IPS-20b (cell line): ENCODE data around the gene PRKCE.

Source experiments
- H3K27ac ChIP-seq: one replicate; pipeline ENCODE4 v1.5.1; 2013; ENCODE audit warnings: low read length
- H3K27me3 ChIP-seq: 2 replicates; pipeline ENCODE4 v1.6.1; 2013; ENCODE audit warnings: mild to moderate bottlenecking, low read length, inconsistent platforms; ENCODE audit not compliant: insufficient read depth
- H3K36me3 ChIP-seq: 2 replicates; pipeline ENCODE4 v1.6.1; 2013; ENCODE audit warnings: low read depth, mild to moderate bottlenecking, inconsistent platforms, low read length, moderate library complexity; ENCODE audit not compliant: insufficient read depth
- H3K4me1 ChIP-seq: 2 replicates; pipeline ENCODE4 v1.6.1; 2013; ENCODE audit warnings: mild to moderate bottlenecking, control low read depth, inconsistent platforms, low read length, moderate library complexity; ENCODE audit not compliant: insufficient read depth
- H3K4me3 ChIP-seq: 2 replicates; pipeline ENCODE4 v1.5.1; 2013; ENCODE audit warnings: mild to moderate bottlenecking, low read length, inconsistent platforms
- H3K9ac ChIP-seq: 2 replicates; pipeline ENCODE4 v1.6.1; 2013; ENCODE audit warnings: low read depth, mild to moderate bottlenecking, inconsistent platforms, low read length, moderate library complexity
- H3K9me3 ChIP-seq: 2 replicates; pipeline ENCODE4 v1.6.1; 2013; ENCODE audit warnings: mild to moderate bottlenecking, low read depth, low read length, inconsistent platforms; ENCODE audit not compliant: insufficient read depth

The PRKCE gene

DNA sequence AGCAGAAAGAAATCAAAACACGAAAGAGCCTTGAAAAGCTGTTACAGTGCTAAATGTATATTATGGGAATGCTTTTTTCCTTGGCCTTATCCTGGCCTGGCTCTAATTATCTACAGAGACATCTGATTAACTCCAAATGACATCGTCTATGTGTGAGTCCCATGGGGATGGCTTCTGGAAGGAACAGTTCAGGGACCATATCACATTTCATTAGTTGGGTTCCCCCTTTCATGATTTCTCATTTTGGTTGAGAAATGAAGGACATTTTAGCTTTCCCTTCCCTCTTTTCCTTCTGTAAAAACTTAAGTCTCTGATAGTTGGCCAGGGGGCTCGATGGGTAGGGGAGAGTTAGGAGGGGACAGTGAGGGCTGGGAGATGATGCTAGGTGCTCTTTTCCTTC lies 116.7 kb downstream of the PRKCE start:
- Histone ChIP-seq H3K27me3 (no peaks in the 10 kb centered on the region), H3K4me1 (0 out of 2 replicates have a peak, but pooled peaks cover 3% of the 10 kb centered on the region), H3K9ac (no peak overlapping the region), H3K36me3 (no peaks in the 10 kb centered on the region), H3K4me3 (no peak overlapping the region), H3K27ac (no peak overlapping the region), H3K9me3 (no peaks in the 10 kb centered on the region)

DNA sequence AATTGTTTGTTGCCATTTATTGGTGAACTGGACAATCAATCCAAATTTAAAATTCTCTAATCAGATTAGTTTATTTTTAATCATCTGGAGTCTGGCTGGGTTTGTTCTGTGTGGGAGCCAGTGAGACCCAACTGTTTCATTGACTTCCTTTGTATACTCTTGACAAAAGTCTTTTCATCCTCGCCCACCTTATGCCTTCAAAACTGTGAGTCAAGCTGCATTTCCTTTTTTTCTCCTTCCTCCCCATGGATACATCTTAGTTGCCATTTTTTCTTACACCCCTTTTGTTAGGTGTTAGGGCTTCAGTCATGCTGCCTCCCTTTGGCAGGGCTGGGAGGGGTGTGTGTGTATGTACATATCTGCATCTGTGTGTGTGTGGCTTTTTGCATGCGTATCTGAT lies 117.6 kb downstream of the PRKCE start:
- Histone ChIP-seq H3K4me3 (no peak overlapping the region), H3K9ac (no peak overlapping the region), H3K27ac (no peak overlapping the region), H3K27me3 (no peaks in the 10 kb centered on the region), H3K9me3 (no peaks in the 10 kb centered on the region), H3K36me3 (no peaks in the 10 kb centered on the region), H3K4me1 (0 out of 2 replicates have a peak, but pooled peaks cover 3% of the 10 kb centered on the region)

DNA sequence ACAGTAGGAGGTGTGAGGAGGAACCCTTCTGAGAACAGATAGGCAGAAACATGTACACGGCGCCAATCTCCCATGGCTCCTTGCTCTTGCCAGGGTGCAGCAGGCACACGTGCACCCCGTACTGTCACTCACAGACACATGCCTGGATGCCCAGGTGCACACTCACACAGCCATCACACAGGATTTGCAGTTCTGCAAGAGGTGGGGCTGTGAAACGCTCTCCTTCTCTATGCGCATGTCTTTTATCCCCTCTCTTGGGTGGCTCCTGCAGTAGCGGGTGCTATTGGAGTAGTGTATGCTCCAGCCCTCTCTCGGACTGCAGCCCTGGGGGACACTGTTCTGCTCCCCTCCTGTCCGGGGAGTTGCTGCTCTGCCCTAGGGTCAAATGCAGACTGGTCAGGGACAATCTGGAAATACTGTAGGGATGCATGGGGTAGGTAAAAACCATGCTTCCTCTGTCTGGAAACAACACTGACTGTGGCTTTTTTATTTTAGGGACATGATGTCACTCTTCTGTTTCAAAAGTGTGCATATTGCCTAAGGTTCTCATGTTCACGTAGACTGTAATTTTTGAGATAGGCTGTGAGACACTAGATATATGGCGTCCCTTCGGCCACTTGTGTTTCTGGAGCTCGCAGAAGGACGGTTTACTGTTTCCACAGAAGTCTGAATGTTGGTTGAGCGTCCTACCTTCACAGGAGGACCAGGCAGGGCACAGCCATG lies 118.5 kb downstream of the PRKCE start:
- Histone ChIP-seq H3K9me3 (no peaks in the 10 kb centered on the region), H3K36me3 (no peaks in the 10 kb centered on the region), H3K27me3 (no peaks in the 10 kb centered on the region), H3K27ac (no peak overlapping the region), H3K4me1 (0 out of 2 replicates have a peak, but pooled peaks cover 3% of the 10 kb centered on the region), H3K4me3 (no peak overlapping the region), H3K9ac (no peak overlapping the region)

DNA sequence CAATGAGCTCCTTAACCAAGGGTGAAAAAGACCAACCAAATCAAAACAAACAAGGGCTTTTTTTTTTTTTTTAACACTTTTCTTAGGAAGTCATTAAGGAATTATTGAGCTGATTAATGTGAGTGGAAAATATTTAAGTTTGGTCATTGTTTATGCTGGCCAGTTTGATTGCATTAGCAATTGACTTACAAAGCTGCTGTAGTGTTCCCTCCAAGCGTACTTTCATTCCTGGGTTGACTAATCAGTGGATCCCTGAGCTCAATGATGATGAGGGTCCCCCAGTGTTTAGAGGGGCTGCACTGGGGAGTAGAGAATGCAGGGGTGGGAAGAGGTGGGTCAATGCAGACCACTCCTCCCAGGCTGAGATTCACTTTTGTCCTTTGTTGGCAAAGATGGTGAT lies 119.3 kb downstream of the PRKCE start:
- Histone ChIP-seq H3K27ac (no peak overlapping the region), H3K9me3 (no peaks in the 10 kb centered on the region), H3K9ac (no peak overlapping the region), H3K36me3 (no peaks in the 10 kb centered on the region), H3K27me3 (no peaks in the 10 kb centered on the region), H3K4me1 (0 out of 2 replicates have a peak, but pooled peaks cover 3% of the 10 kb centered on the region), H3K4me3 (no peak overlapping the region)

DNA sequence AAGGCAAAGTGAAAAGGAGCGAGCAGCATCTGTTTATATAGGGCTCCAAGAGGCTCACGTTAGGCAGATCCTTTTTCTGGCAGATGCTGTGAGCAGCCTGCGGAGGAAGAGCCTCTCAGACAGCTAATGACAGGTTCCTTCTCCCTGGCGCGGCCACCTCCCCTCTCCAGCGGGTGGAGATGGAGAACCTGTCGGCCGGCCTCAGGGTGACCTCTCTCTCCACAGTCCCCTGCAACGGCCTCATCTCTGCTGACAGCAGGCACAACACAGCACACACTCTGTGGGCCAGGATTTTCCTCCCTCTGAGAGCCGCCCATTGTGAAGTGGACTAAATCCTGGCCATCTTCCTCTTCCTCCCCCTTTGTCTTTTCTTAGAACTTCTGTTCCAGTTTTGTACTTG lies 119.8 kb downstream of the PRKCE start:
- Histone ChIP-seq H3K27me3 (no peaks in the 10 kb centered on the region), H3K4me3 (no peak overlapping the region), H3K9me3 (no peaks in the 10 kb centered on the region), H3K27ac (no peak overlapping the region), H3K9ac (no peak overlapping the region), H3K4me1 (0 out of 2 replicates have a peak, but pooled peaks cover 3% of the 10 kb centered on the region), H3K36me3 (no peaks in the 10 kb centered on the region)

DNA sequence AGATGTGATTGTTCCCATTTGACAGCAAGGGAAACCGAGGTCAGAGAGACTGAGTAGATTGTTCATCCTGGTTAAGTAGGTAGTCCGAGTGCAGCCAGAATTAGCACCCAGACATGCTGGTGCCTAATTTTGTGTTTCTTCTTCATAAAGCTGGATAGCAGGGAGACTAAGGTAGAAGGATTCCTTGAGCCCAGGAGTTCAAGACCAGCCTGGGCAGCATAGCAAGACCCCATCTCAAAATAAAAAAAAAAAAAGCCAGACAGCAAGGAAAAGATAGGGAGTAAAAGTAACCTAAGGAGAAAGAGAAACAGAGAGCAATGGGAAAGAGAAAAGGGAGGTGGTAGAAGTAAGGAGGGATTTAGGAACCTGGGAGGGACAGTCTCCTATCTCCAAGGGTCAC lies 120.6 kb downstream of the PRKCE start:
- H3K4me1 ChIP-seq = 0 out of 2 replicates have a peak, but pooled peaks cover 3% of the 10 kb centered on the region
- H3K9ac ChIP-seq = no peak overlapping the region
- no peaks in the 10 kb centered on the region for H3K9me3 ChIP-seq
- no peaks in the 10 kb centered on the region for H3K36me3 ChIP-seq
- no peak overlapping the region for H3K27ac ChIP-seq
- no peaks in the 10 kb centered on the region for H3K27me3 ChIP-seq
- no peak overlapping the region for H3K4me3 ChIP-seq

DNA sequence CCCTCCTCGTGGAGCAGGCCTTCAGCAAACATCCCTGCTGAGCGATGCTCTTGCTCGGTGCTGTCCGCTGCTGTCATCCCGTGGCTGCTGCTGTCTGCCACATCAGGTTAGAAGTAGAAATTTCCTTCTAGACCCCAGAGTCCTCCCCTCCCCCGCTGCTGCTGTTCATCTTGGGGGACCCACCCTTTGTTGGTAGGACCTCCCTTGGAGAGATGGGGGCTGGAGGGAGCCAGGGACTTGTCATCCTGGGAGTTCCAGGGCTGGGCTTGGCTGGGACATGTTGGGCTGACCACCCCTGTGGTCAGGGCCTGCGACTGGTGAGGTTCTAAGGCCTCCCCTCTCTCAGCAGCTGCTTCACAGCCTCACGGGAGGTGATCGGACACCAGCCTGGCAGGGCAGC lies 122.4 kb downstream of the PRKCE start:
- H3K9ac ChIP-seq = no peak overlapping the region
- H3K36me3 ChIP-seq = no peaks in the 10 kb centered on the region
- H3K27ac ChIP-seq = no peak overlapping the region
- no peak overlapping the region for H3K4me3 ChIP-seq
- H3K27me3 ChIP-seq = no peaks in the 10 kb centered on the region
- H3K4me1 ChIP-seq = 0 out of 2 replicates have a peak, but pooled peaks cover 3% of the 10 kb centered on the region
- no peaks in the 10 kb centered on the region for H3K9me3 ChIP-seq

DNA sequence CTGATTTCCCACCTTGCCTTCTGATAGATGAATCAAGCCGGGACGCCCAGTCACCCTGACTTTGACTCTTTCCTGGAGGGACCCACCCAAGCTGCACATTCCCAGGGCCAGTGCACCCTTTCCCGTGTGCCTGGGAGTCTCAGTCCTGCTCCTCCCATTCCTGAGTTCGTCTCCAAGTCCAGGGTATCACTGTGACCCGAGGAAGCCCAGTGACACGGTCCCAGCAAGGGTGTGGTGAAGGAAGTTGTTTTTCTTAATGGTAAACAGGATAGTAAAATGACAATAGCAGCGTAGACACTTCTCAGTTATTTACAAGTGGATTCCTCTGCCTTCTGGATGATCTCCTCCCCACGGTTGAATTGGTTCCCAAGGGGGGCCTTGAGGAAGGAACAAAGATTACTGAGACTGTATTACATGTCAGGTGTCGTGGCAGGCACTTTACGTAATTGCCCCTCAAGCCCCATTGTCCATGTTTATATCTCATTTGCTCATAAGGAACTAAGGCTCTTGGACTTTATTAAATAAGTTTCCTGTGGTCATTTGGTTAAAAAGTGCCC lies 123.3 kb downstream of the PRKCE start:
- no peak overlapping the region for H3K9ac ChIP-seq
- H3K4me1 ChIP-seq = 0 out of 2 replicates have a peak, but pooled peaks cover 3% of the 10 kb centered on the region
- no peaks in the 10 kb centered on the region for H3K27me3 ChIP-seq
- no peaks in the 10 kb centered on the region for H3K9me3 ChIP-seq
- H3K4me3 ChIP-seq = no peak overlapping the region
- H3K36me3 ChIP-seq = no peaks in the 10 kb centered on the region
- H3K27ac ChIP-seq = no peak overlapping the region

DNA sequence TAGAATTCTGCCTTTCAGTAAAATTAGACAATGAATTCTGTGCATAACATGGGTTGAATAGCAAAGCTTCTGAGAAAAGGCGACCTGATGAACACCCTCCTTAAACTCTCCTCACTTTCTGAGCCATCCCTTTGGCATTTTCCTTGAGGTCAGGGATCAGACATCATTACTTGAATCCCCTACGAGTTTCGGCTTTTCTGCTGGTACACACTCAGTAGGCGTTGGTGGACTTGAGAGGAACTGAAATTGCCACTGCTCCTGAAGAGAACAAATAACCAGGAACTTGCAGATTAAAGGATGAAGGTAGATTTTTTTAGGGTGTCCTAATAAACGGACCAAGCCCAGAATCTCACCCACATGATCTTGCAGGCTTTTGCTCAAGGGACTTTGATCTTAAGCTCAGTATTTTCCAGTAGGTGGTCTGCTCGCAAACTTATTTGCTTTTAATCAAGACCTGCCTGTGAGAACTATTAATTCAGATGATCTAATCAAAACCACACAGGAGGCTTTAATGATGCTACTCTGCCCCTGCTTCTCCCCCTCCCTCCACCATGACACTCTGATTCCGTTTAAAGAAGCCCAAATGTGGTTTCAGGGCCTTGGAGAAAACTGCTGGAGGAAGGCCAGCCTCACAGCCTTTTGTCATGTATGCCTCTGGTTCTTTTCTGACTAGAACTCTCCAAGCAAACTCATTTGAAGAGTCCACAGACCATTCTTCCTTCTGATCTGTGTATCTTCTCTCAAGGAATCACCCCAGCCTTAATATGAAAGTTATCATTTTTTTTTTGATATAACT lies 124.9 kb downstream of the PRKCE start:
- Histone ChIP-seq H3K36me3 (no peaks in the 10 kb centered on the region), H3K4me3 (no peak overlapping the region), H3K27ac (no peak overlapping the region), H3K4me1 (no peaks in the 10 kb centered on the region), H3K9me3 (no peaks in the 10 kb centered on the region), H3K27me3 (no peaks in the 10 kb centered on the region), H3K9ac (no peak overlapping the region)

DNA sequence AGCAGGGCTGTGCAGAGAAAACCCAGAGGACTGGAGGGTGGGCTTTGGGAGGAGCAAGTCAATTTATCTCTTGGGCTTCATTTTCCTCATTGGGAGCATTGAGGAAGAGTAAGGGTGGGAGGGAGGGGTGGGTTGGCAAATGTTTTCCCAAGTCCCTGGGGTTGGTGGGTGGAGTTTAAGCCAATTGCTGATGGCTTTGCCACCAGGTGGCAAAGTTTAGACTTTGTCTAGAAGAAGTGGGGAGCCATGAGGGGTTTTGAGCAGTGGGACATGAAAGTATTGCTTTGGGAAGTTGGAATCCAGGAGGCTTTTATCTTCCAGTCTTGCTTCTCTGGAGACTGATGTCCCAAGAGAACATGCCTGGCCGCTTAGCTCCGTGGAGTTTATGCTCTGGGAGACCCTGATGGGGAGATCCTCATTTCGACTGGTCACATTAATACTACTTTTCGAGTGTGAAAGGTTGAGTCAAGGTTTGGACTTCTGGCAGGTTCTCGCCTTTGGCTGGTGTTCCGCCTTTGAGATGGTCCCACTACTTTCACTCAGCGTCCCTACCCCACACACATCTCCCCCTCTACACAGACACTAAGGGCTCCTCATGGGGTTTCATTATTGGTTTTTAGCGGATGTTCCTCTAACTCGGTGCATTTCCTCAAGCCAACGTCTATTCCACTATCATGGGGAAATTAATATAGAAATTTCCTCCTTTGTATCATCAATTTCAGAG lies 126.7 kb downstream of the PRKCE start:
- H3K36me3 ChIP-seq = no peaks in the 10 kb centered on the region
- no peak overlapping the region for H3K4me3 ChIP-seq
- H3K9ac ChIP-seq = no peak overlapping the region
- no peaks in the 10 kb centered on the region for H3K27me3 ChIP-seq
- no peak overlapping the region for H3K27ac ChIP-seq
- no peaks in the 10 kb centered on the region for H3K4me1 ChIP-seq
- no peaks in the 10 kb centered on the region for H3K9me3 ChIP-seq

DNA sequence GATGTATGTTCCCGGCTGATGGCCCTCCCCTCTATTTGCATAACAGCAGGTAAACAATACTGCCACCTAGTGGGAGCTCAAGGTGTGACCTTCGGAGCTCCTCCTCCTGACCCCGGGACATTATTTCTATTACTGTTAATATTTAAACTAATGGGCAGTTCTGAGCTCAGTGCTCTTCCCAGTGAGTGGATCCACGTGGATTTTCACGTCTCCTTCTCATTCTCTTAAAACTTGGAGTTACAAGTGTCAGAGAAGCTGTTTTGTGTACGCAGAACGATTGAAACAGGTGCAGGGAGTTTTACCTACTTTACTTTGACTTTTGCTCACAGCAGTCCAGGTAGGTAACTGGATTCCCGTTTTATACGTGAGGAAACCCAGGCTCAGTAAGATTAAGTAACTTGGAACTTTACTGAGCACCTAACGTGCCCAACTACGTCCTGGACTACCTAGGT lies 127.3 kb downstream of the PRKCE start:
- Histone ChIP-seq H3K27me3 (no peaks in the 10 kb centered on the region), H3K4me3 (no peak overlapping the region), H3K27ac (no peak overlapping the region), H3K9ac (no peak overlapping the region), H3K36me3 (no peaks in the 10 kb centered on the region), H3K4me1 (no peaks in the 10 kb centered on the region), H3K9me3 (no peaks in the 10 kb centered on the region)
